VCaP (cell line): Measurements from ENCODE around the gene STRA8.

Experiments used
- H3K27ac ChIP-seq: fragments of 450-650 bp; 2 replicates; pipeline ENCODE4 v1.5.1; 2017
- CTCF ChIP-seq: fragments of 450-650 bp; conservative IDR thresholded peaks from 2 replicates; pipeline ENCODE4 v1.5.1; 2017; ENCODE audit warnings: mild to moderate bottlenecking, moderate library complexity

Gene STRA8

GRCh38 chr7:135233570-135233969 lies at the start of gene STRA8:
Gene STRA8, plus strand, starts transcription at chr7:135233838. Its CDS starts 6,687 bp downstream, at chr7:135240525.
- TF ChIP-seq CTCF = no peak
- H3K27ac ChIP-seq = no peak within 1 kb of the TSS

- TF ChIP-seq CTCF = no peak
These were observed 49.3 kb upstream of the STRA8 start for GRCh38 chr7:135184254-135184841.

GRCh38 chr7:135185471-135186260 lies 48.0 kb upstream of the STRA8 start:
- H3K27ac ChIP-seq = no peak overlapping the region
- TF ChIP-seq CTCF = no peak

More at GRCh38 chr7:135184254-135184841, 49.3 kb upstream of the STRA8 start:
- H3K27ac ChIP-seq = no peak overlapping the region

- no peak overlapping the region for H3K27ac ChIP-seq
- TF ChIP-seq CTCF = no peak
These were observed 47.4 kb upstream of the STRA8 start for GRCh38 chr7:135186261-135186540.

GRCh38 chr7:135186841-135187253 lies 46.8 kb upstream of the STRA8 start:
- TF ChIP-seq CTCF = no peak

GRCh38 chr7:135188298-135188984 lies 45.2 kb upstream of the STRA8 start:
- no peak overlapping the region for H3K27ac ChIP-seq
- no peak for TF ChIP-seq CTCF

More at GRCh38 chr7:135186841-135187253, 46.8 kb upstream of the STRA8 start:
- H3K27ac ChIP-seq = no peak overlapping the region

GRCh38 chr7:135189221-135189662 lies 44.4 kb upstream of the STRA8 start:
- no peak overlapping the region for H3K27ac ChIP-seq
- TF ChIP-seq CTCF = no peak
